OCI-LY3 (cell line): ENCODE measurements around the gene PEA15.

Source experiments
- EZH2phosphoT487 ChIP-seq: fragments of 200-600 bp; shearing (Covaris generic); IDR thresholded peaks from 2 replicates; pipeline ENCODE4 v1.6.1; 2018; ENCODE audit warnings: antibody characterized with exemption, mixed run types, low read depth
- TF ChIP-seq, protein P1 (sequence below): fragments of 200-600, 300-600 bp; sonication (generic); IDR thresholded peaks from 2 replicates; pipeline ENCODE4 v1.5.1; 2014; ENCODE audit warnings: antibody characterized with exemption, low read length, low read depth

DNA sequence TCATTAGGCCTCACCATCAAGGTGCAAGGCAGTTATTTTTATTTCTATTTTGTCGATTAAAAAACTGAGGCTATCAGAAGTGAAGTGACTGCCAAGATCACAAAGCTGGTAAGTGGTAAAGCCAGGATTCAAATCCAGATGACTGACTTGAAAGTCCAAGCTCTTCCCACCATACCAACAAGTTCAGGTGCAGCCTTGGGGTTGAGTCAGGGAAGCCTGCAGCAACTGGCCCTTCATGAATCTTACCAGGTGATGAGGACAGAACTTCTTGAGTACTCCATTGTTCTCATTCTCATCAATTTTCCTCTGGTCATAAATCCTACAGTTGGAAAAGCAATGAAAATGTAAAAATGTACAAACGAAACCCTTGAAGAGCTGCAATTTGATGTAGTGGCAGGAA lies 20.2 kb downstream of the PEA15 start:
- TF ChIP-seq, protein P1, sequence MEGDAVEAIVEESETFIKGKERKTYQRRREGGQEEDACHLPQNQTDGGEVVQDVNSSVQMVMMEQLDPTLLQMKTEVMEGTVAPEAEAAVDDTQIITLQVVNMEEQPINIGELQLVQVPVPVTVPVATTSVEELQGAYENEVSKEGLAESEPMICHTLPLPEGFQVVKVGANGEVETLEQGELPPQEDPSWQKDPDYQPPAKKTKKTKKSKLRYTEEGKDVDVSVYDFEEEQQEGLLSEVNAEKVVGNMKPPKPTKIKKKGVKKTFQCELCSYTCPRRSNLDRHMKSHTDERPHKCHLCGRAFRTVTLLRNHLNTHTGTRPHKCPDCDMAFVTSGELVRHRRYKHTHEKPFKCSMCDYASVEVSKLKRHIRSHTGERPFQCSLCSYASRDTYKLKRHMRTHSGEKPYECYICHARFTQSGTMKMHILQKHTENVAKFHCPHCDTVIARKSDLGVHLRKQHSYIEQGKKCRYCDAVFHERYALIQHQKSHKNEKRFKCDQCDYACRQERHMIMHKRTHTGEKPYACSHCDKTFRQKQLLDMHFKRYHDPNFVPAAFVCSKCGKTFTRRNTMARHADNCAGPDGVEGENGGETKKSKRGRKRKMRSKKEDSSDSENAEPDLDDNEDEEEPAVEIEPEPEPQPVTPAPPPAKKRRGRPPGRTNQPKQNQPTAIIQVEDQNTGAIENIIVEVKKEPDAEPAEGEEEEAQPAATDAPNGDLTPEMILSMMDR, result no peak
- no peak for TF ChIP-seq EZH2phosphoT487
